Fibroblast of lung (primary cell): ENCODE results near the gene MXI1. TPM values are rescaled to one million over a fixed set of nuclear protein-coding genes. Genes with fewer than 3 reads are reported as not detected.

Experiments
- DNase-seq, 2 donors: peaks; one replicate each; pipeline versions ENCODE4 v3.0.0 to v3.0.0-alpha.2; 2010; ENCODE audit warnings: low read depth in 2 of 2
- H2AFZ ChIP-seq: 2 replicates; pipeline ENCODE4 v1.5.1; 2012; ENCODE audit warnings: low read length, control low read depth, inconsistent platforms
- H3K27ac ChIP-seq: 2 replicates; pipeline ENCODE4 v1.5.1; 2011; ENCODE audit warnings: low read length, control low read depth; ENCODE audit not compliant: insufficient read depth
- H3K27me3 ChIP-seq: 2 replicates; pipeline ENCODE4 v1.5.1; 2011; ENCODE audit warnings: mild to moderate bottlenecking, low read length; ENCODE audit not compliant: control insufficient read depth, insufficient read depth
- H3K36me3 ChIP-seq: 2 replicates; pipeline ENCODE4 v1.5.1; 2011; ENCODE audit warnings: low read length; ENCODE audit not compliant: control insufficient read depth, insufficient read depth
- H3K4me1 ChIP-seq: 2 replicates; pipeline ENCODE4 v1.5.1; 2011; ENCODE audit warnings: low read length; ENCODE audit not compliant: control insufficient read depth, insufficient read depth; ENCODE audit errors: extremely low read depth
- H3K4me2 ChIP-seq: 2 replicates; pipeline ENCODE4 v1.5.1; 2011; ENCODE audit warnings: low read length, control low read depth; ENCODE audit not compliant: insufficient read depth; ENCODE audit errors: extremely low read depth
- H3K4me3 ChIP-seq, 4 experiments: fragments of 200-600 bp in 1 of 4; sonication (generic) in 1 of 4; replicated peaks in 1 of 4; 2 replicates each; pipeline ENCODE4 v1.5.1; 2011 to 2016; ENCODE audit warnings: low read length in 4 of 4, low read depth in 3 of 4, mild to moderate bottlenecking in 3 of 4, control low read depth in 2 of 4, inconsistent platforms in 1 of 4, mixed read lengths in 1 of 4; ENCODE audit not compliant: insufficient read depth in 1 of 4; ENCODE audit errors: control extremely low read depth in 1 of 4
- H3K79me2 ChIP-seq: 2 replicates; pipeline ENCODE4 v1.5.1; 2012; ENCODE audit warnings: mild to moderate bottlenecking, low read length, inconsistent platforms; ENCODE audit not compliant: control insufficient read depth, insufficient read depth
- H3K9ac ChIP-seq: 2 replicates; pipeline ENCODE4 v1.5.1; 2011; ENCODE audit warnings: mild to moderate bottlenecking, low read length, control low read depth; ENCODE audit not compliant: insufficient read depth
- H3K9me3 ChIP-seq: 2 replicates; pipeline ENCODE4 v1.5.1; 2012; ENCODE audit warnings: low read depth, low read length; ENCODE audit not compliant: control insufficient read depth, insufficient read depth
- H4K20me1 ChIP-seq: 2 replicates; pipeline ENCODE4 v1.5.1; 2011; ENCODE audit warnings: low read length; ENCODE audit not compliant: control insufficient read depth, insufficient read depth; ENCODE audit errors: extremely low read depth
- CTCF ChIP-seq, 2 donors: IDR thresholded peaks in 1 of 2; conservative IDR thresholded peaks in 1 of 2; 1 replicate in 1 of 2; 2 replicates in 1 of 2; pipeline ENCODE4 v1.5.1; 2011 to 2012; ENCODE audit warnings: low read length in 2 of 2, control low read depth in 1 of 2, inconsistent platforms in 1 of 2, low read depth in 1 of 2, mild to moderate bottlenecking in 1 of 2
- EZH2 ChIP-seq: IDR thresholded peaks from 2 replicates; pipeline ENCODE4 v1.5.1; 2012; ENCODE audit warnings: low read length, control low read depth, mild to moderate bottlenecking; ENCODE audit errors: missing control alignments
- polyA plus RNA-seq, 2 donors: library from polyadenylated mRNA; depleted of rRNA in 1 of 2; stranded (reverse) in 1 of 2; unstranded in 1 of 2; fragments of >200 nt; gene quantifications; 2 replicates each; pipeline ENCODE4 v1.2.1, GENCODE V29; 2011 to 2012; ENCODE audit warnings: missing spikeins in 1 of 2
- total RNA-seq: library from RNA; depleted of rRNA; stranded (reverse); fragments of >200 nt; gene quantifications from 2 replicates; pipeline ENCODE4 v1.2.1, GENCODE V29; 2014

Gene MXI1
- total and polyA plus RNA-seq, 2 donors (not counting 1 experiment from before 2014, with no cell fraction given) = 18.7 to 40.1 TPM

- peak overlapping the region; percentile 80 to 92 (median 84) for H3K4me3 ChIP-seq
- peak overlapping the region; percentile 85 for H2AFZ ChIP-seq
- no peaks in the 10 kb centered on the region for H4K20me1 ChIP-seq
- H3K4me2 ChIP-seq = peak overlapping the region; percentile 100
- H3K4me1 ChIP-seq = peaks cover 2% of the 10 kb centered on the region
- H3K79me2 ChIP-seq = no peaks in the 10 kb centered on the region
- no peaks in the 10 kb centered on the region for H3K9me3 ChIP-seq
- H3K27me3 ChIP-seq = peaks cover 2% of the 10 kb centered on the region
- peak overlapping the region; percentile 85 for H3K27ac ChIP-seq
- TF ChIP-seq CTCF (conservative IDR thresholded peaks at IDR 0.05 in 1 of 2, IDR thresholded peaks at IDR 0.05 in 1 of 2; ENCODE audit: low read depth in 1 of 2, low read length in 2 of 2) (no peak), EZH2 (no peak)
- peak; percentile 23 to 29 for DNase-seq
- peak overlapping the region; percentile 86 for H3K9ac ChIP-seq
- H3K36me3 ChIP-seq = no peaks in the 10 kb centered on the region
These were observed 2.7 kb downstream of the MXI1 start for GRCh38 chr10:110209926-110210673.

- peaks cover 4% of the 10 kb centered on the region for H3K27me3 ChIP-seq
- H3K36me3 ChIP-seq = no peaks in the 10 kb centered on the region
- peak overlapping the region; percentile 86 for H3K9ac ChIP-seq
- peak overlapping the region; percentile 69 to 83 (median 78) for H3K4me3 ChIP-seq
- peaks cover 2% of the 10 kb centered on the region for H3K4me1 ChIP-seq
- no peaks in the 10 kb centered on the region for H4K20me1 ChIP-seq
- H2AFZ ChIP-seq = peak overlapping the region; percentile 98
- no peaks in the 10 kb centered on the region for H3K79me2 ChIP-seq
- no peak for TF ChIP-seq CTCF (conservative IDR thresholded peaks at IDR 0.05 in 1 of 2, IDR thresholded peaks at IDR 0.05 in 1 of 2; ENCODE audit: low read depth in 1 of 2, low read length in 2 of 2)
- TF ChIP-seq EZH2 = no peak
- H3K27ac ChIP-seq = peak overlapping the region; percentile 85
- H3K9me3 ChIP-seq = no peaks in the 10 kb centered on the region
- peak; percentile 97 to 99 for DNase-seq
- H3K4me2 ChIP-seq = peak overlapping the region; percentile 99
These were observed 3.5 kb downstream of the MXI1 start for GRCh38 chr10:110210674-110211464.

DNA sequence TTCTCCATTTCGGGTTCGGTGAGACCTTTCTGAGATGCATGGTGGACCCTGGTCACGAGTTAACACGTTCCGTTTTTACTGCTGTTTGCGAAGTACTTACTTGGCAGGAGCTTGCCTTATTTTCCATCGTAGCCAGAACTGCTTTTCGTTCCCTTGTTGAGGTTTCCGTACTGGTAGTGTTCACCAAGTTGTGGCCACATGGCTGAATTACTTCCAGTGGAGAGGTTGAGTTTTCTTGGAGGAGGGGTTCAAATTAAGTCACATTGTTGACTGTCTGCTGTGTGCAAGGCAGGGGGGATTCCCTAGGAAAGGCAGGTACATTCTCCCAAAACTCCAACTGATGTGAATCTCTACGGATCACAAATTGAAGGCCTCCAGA lies 4.0 kb downstream of the MXI1 start:
- peak overlapping the region; percentile 47 to 80 (median 62) for H3K4me3 ChIP-seq
- H3K27ac ChIP-seq = peak overlapping the region; percentile 61
- peaks cover 4% of the 10 kb centered on the region for H3K27me3 ChIP-seq
- H3K79me2 ChIP-seq = no peaks in the 10 kb centered on the region
- no peak for TF ChIP-seq CTCF (conservative IDR thresholded peaks at IDR 0.05 in 1 of 2, IDR thresholded peaks at IDR 0.05 in 1 of 2; ENCODE audit: low read depth in 1 of 2, low read length in 2 of 2)
- no peak for TF ChIP-seq EZH2
- H3K4me2 ChIP-seq = peak overlapping the region; percentile 99
- H4K20me1 ChIP-seq = no peaks in the 10 kb centered on the region
- DNase-seq = no peak
- no peaks in the 10 kb centered on the region for H3K36me3 ChIP-seq
- no peaks in the 10 kb centered on the region for H3K9me3 ChIP-seq
- H3K9ac ChIP-seq = peak overlapping the region; percentile 16
- H3K4me1 ChIP-seq = peaks cover 2% of the 10 kb centered on the region
- peak overlapping the region; percentile 98 for H2AFZ ChIP-seq
